Activated T-cell treated with anti-CD3 and anti-CD28 coated beads, Interleukin-2, amount 50 U/mL, for 48 hours (primary cell): Measurements from ENCODE around the gene CTPS1.

Source experiments
- DNase-seq, 2 experiments: peaks; one replicate each; pipeline ENCODE4 v3.0.0-alpha.2; 2020

Gene CTPS1

GRCh38 chr1:41028034-41028642 lies 48.6 kb downstream of the CTPS1 start:
- no peak for DNase-seq

- no peak for DNase-seq
Measured at GRCh38 chr1:41030872-41031616, 51.5 kb downstream of the CTPS1 start.

- no peak for DNase-seq
Measured at GRCh38 chr1:41032147-41032546, 52.7 kb downstream of the CTPS1 start.

- no peak for DNase-seq
Measured at GRCh38 chr1:41033272-41033671, 53.8 kb downstream of the CTPS1 start.

GRCh38 chr1:41037116-41037903 lies 57.8 kb downstream of the CTPS1 start:
- DNase-seq, result no peak

GRCh38 chr1:41038110-41038509 lies 58.6 kb downstream of the CTPS1 start:
- DNase-seq, result no peak

GRCh38 chr1:41041614-41042270 lies 62.2 kb downstream of the CTPS1 start:
- no peak for DNase-seq

- no peak for DNase-seq
Measured at GRCh38 chr1:41044187-41044586, 64.7 kb downstream of the CTPS1 start.

GRCh38 chr1:41045740-41046139 lies 66.2 kb downstream of the CTPS1 start:
- no peak for DNase-seq

- no peak for DNase-seq
Measured at GRCh38 chr1:41046347-41046775, 66.9 kb downstream of the CTPS1 start.

- no peak for DNase-seq
Measured at GRCh38 chr1:41048540-41048939, 69.0 kb downstream of the CTPS1 start.

- no peak for DNase-seq
Measured at GRCh38 chr1:41051022-41051421, 71.5 kb downstream of the CTPS1 start.

GRCh38 chr1:41053316-41053715 lies 73.8 kb downstream of the CTPS1 start:
- DNase-seq, result no peak

GRCh38 chr1:41056907-41057306 lies 77.4 kb downstream of the CTPS1 start:
- no peak for DNase-seq
